ENCODE data around the gene USP21. TPM values are rescaled to one million over a fixed set of nuclear protein-coding genes. Genes with fewer than 3 reads are reported as not detected.

USP21 gene
- total and polyA plus RNA-seq, 9 of the 15 experiments (the other 6 are each of a cell fraction or from before 2014, with no cell fraction given): 4.9 to 52.4 (median 21.6) TPM

GRCh38 chr1:161133220-161133740 lies 26.0 kb upstream of the USP21 start (continued):
- TF ChIP-seq, protein P1, sequence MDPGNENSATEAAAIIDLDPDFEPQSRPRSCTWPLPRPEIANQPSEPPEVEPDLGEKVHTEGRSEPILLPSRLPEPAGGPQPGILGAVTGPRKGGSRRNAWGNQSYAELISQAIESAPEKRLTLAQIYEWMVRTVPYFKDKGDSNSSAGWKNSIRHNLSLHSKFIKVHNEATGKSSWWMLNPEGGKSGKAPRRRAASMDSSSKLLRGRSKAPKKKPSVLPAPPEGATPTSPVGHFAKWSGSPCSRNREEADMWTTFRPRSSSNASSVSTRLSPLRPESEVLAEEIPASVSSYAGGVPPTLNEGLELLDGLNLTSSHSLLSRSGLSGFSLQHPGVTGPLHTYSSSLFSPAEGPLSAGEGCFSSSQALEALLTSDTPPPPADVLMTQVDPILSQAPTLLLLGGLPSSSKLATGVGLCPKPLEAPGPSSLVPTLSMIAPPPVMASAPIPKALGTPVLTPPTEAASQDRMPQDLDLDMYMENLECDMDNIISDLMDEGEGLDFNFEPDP (CRISPR knock-in tag; IDR thresholded peaks at IDR 0.05): no peak
- TF ChIP-seq, protein P2, sequence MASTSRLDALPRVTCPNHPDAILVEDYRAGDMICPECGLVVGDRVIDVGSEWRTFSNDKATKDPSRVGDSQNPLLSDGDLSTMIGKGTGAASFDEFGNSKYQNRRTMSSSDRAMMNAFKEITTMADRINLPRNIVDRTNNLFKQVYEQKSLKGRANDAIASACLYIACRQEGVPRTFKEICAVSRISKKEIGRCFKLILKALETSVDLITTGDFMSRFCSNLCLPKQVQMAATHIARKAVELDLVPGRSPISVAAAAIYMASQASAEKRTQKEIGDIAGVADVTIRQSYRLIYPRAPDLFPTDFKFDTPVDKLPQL (IDR thresholded peaks at IDR 0.05; ENCODE audit: extremely low read depth, insufficient read length): no peak
- TF ChIP-seq CHD2 (IDR thresholded peaks at IDR 0.05; ENCODE audit: low read depth, low read length) (0 out of 2 replicates have a peak, but pooled peaks have one; percentile 25), HDAC1 (IDR thresholded peaks at IDR 0.05) (0 out of 4 replicates have a peak, but pooled peaks of 1 of the 2 experiments have one; percentile 20), NFATC3 (IDR thresholded peaks at IDR 0.05) (0 out of 2 replicates have a peak, but pooled peaks have one; percentile 18), THAP12 (CRISPR knock-in tag; IDR thresholded peaks at IDR 0.05) (no peak), FOXM1 (IDR thresholded peaks at IDR 0.05; ENCODE audit: low read depth) (no peak), FOXM1 (CRISPR knock-in tag; IDR thresholded peaks at IDR 0.05; ENCODE audit: low read depth) (no peak), ZFP91 (CRISPR knock-in tag; IDR thresholded peaks at IDR 0.05) (no peak), PHB2 (IDR thresholded peaks at IDR 0.05; ENCODE audit: low read depth) (0 out of 2 replicates have a peak, but pooled peaks have one; percentile 30), ZEB2 (IDR thresholded peaks at IDR 0.05) (peak; percentile 10; the same call in 1 of the 2 replicates)
- TF ChIP-seq, protein P3, sequence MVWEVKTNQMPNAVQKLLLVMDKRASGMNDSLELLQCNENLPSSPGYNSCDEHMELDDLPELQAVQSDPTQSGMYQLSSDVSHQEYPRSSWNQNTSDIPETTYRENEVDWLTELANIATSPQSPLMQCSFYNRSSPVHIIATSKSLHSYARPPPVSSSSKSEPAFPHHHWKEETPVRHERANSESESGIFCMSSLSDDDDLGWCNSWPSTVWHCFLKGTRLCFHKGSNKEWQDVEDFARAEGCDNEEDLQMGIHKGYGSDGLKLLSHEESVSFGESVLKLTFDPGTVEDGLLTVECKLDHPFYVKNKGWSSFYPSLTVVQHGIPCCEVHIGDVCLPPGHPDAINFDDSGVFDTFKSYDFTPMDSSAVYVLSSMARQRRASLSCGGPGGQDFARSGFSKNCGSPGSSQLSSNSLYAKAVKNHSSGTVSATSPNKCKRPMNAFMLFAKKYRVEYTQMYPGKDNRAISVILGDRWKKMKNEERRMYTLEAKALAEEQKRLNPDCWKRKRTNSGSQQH (CRISPR knock-in tag; IDR thresholded peaks at IDR 0.05): peak; percentile 1; the same call in 1 of the 2 replicates
